ENCODE data around the gene LTBP4. TPM values are rescaled to one million over a fixed set of nuclear protein-coding genes. Genes with fewer than 3 reads are reported as not detected.

The LTBP4 gene
- total and polyA plus RNA-seq, 2 of the 13 experiments (the other 11 are each of a cell fraction or from before 2014, with no cell fraction given), result 0.86 to 2.3 TPM

- TF ChIP-seq ZNF687 (CRISPR knock-in tag; IDR thresholded peaks at IDR 0.05), result peak; percentile 89
- no peak for TF ChIP-seq ZNF678 (CRISPR knock-in tag; IDR thresholded peaks at IDR 0.05)
- TF ChIP-seq ATF5 (CRISPR knock-in tag; IDR thresholded peaks at IDR 0.05; ENCODE audit: low read depth), result no peak
- peak; percentile 80 for TF ChIP-seq MED1 (CRISPR knock-in tag; IDR thresholded peaks at IDR 0.05)
- no peak for TF ChIP-seq ATF7 (IDR thresholded peaks at IDR 0.05)
- peak; percentile 27; the same call in 1 of the 2 replicates for TF ChIP-seq ATF7 (CRISPR knock-in tag; IDR thresholded peaks at IDR 0.05)
- no peak for TF ChIP-seq KLF13 (CRISPR knock-in tag; IDR thresholded peaks at IDR 0.05)
- TF ChIP-seq ZMAT3 (CRISPR knock-in tag; conservative IDR thresholded peaks at IDR 0.05), result no peak; the same call in 1 of the 2 replicates
- TF ChIP-seq GPN1 (CRISPR knock-in tag; IDR thresholded peaks at IDR 0.05; ENCODE audit: borderline replicate concordance), result no peak
- TF ChIP-seq ISX (CRISPR knock-in tag; conservative IDR thresholded peaks at IDR 0.05), result no peak
- TF ChIP-seq MEIS2 (CRISPR knock-in tag; IDR thresholded peaks at IDR 0.05), result peak; percentile 79; the same call in 1 of the 2 replicates
- no peak for TF ChIP-seq ZNF44 (CRISPR knock-in tag; IDR thresholded peaks at IDR 0.05)
- peak; percentile 82 for TF ChIP-seq THAP11 (CRISPR knock-in tag; IDR thresholded peaks at IDR 0.05)
- TF ChIP-seq U2AF2 (IDR thresholded peaks at IDR 0.05; ENCODE audit: low read depth, low read length), result no peak
- TF ChIP-seq ZNF138 (CRISPR knock-in tag; IDR thresholded peaks at IDR 0.05; ENCODE audit: low read depth), result no peak
- TF ChIP-seq ZNF274 (CRISPR knock-in tag; IDR thresholded peaks at IDR 0.05), result no peak
- peak; percentile 79; the same call in 1 of the 2 replicates for TF ChIP-seq ZNF543 (CRISPR knock-in tag; IDR thresholded peaks at IDR 0.05)
- no peak for TF ChIP-seq GRHL1 (CRISPR knock-in tag; conservative IDR thresholded peaks at IDR 0.05)
- no peak for TF ChIP-seq SRF (IDR thresholded peaks at IDR 0.05; ENCODE audit: low read depth, low read length)
- TF ChIP-seq, protein P1, sequence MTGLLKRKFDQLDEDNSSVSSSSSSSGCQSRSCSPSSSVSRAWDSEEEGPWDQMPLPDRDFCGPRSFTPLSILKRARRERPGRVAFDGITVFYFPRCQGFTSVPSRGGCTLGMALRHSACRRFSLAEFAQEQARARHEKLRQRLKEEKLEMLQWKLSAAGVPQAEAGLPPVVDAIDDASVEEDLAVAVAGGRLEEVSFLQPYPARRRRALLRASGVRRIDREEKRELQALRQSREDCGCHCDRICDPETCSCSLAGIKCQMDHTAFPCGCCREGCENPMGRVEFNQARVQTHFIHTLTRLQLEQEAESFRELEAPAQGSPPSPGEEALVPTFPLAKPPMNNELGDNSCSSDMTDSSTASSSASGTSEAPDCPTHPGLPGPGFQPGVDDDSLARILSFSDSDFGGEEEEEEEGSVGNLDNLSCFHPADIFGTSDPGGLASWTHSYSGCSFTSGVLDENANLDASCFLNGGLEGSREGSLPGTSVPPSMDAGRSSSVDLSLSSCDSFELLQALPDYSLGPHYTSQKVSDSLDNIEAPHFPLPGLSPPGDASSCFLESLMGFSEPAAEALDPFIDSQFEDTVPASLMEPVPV (CRISPR knock-in tag; IDR thresholded peaks at IDR 0.05), result no peak
- peak; percentile 78 for TF ChIP-seq ZNF430 (CRISPR knock-in tag; IDR thresholded peaks at IDR 0.05)
- TF ChIP-seq, protein P2, sequence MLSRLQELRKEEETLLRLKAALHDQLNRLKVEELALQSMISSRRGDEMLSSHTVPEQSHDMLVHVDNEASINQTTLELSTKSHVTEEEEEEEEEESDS (CRISPR knock-in tag; IDR thresholded peaks at IDR 0.05; ENCODE audit: borderline replicate concordance), result no peak
- no peak for TF ChIP-seq ZNF343 (CRISPR knock-in tag; IDR thresholded peaks at IDR 0.05)
Observed at GRCh38 chr19:40603389-40604170, 2.4 kb downstream of the LTBP4 start (continued).

Measured in HepG2 (cell line).